Osteocyte (in vitro differentiated cells): ENCODE data around the gene PRKAA1. TPM values are rescaled to one million over a fixed set of nuclear protein-coding genes. Genes with fewer than 3 reads are reported as not detected.

Experiments used
- DNase-seq: peaks from one replicate; pipeline ENCODE4 v3.0.0; 2021; ENCODE audit warnings: mixed read lengths; ENCODE audit not compliant: unreplicated experiment; ENCODE audit errors: extremely low spot score
- H3K27ac Mint-ChIP-seq: one replicate; pipeline ENCODE4 v1.8.0; 2021; ENCODE audit warnings: mild to moderate bottlenecking, mixed read lengths; ENCODE audit not compliant: unreplicated experiment
- H3K27me3 Mint-ChIP-seq: one replicate; pipeline ENCODE4 v1.8.0; 2021; ENCODE audit warnings: mixed read lengths; ENCODE audit not compliant: unreplicated experiment
- H3K36me3 Mint-ChIP-seq: one replicate; pipeline ENCODE4 v1.8.0; 2021; ENCODE audit warnings: mixed read lengths; ENCODE audit not compliant: unreplicated experiment
- H3K4me1 Mint-ChIP-seq: one replicate; pipeline ENCODE4 v1.8.0; 2021; ENCODE audit warnings: mixed read lengths; ENCODE audit not compliant: unreplicated experiment
- H3K4me3 Mint-ChIP-seq: one replicate; pipeline ENCODE4 v1.8.0; 2021; ENCODE audit warnings: mild to moderate bottlenecking, moderate library complexity, mixed read lengths; ENCODE audit not compliant: unreplicated experiment
- H3K9me3 Mint-ChIP-seq: one replicate; pipeline ENCODE4 v1.8.0; 2021; ENCODE audit warnings: mixed read lengths; ENCODE audit not compliant: unreplicated experiment
- total RNA-seq: library from RNA; stranded (reverse); gene quantifications from 2 replicates; pipeline ENCODE4 v1.2.1, GENCODE V29; 2021
- TF ChIP-seq, protein P1 (sequence below): fragments of 200-600 bp; sonication (generic); IDR thresholded peaks from 2 replicates; pipeline ENCODE4 v1.5.0; 2021; ENCODE audit warnings: antibody characterized with exemption, mild to moderate bottlenecking, moderate library complexity

Gene PRKAA1
- total RNA-seq, 1 donor from 2014 or later: 91.1 TPM

DNA sequence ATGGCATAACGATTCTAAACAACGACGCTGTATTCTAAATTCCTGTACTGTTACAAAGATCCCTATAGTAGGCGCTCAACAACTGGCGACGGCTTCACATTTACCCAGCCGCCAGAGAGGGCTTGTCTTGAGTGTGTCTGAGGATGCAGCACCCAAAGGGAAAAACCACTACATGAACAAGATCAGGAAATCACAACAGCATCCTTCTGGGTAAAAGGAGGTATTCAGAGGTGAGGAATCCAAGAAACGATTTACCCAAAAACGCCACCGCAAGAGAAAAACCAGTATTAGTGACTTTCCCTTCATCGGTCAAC lies 43.1 kb downstream of the PRKAA1 start:
- H3K4me3 Mint-ChIP-seq: no peak overlapping the region
- peaks cover 6% of the 10 kb centered on the region for H3K9me3 Mint-ChIP-seq
- peaks cover 17% of the 10 kb centered on the region for H3K36me3 Mint-ChIP-seq
- no peak for DNase-seq
- TF ChIP-seq, protein P1, sequence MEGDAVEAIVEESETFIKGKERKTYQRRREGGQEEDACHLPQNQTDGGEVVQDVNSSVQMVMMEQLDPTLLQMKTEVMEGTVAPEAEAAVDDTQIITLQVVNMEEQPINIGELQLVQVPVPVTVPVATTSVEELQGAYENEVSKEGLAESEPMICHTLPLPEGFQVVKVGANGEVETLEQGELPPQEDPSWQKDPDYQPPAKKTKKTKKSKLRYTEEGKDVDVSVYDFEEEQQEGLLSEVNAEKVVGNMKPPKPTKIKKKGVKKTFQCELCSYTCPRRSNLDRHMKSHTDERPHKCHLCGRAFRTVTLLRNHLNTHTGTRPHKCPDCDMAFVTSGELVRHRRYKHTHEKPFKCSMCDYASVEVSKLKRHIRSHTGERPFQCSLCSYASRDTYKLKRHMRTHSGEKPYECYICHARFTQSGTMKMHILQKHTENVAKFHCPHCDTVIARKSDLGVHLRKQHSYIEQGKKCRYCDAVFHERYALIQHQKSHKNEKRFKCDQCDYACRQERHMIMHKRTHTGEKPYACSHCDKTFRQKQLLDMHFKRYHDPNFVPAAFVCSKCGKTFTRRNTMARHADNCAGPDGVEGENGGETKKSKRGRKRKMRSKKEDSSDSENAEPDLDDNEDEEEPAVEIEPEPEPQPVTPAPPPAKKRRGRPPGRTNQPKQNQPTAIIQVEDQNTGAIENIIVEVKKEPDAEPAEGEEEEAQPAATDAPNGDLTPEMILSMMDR: peak; percentile 69
- no peaks in the 10 kb centered on the region for H3K27me3 Mint-ChIP-seq
- H3K27ac Mint-ChIP-seq: no peak overlapping the region
- H3K4me1 Mint-ChIP-seq: peaks cover 3% of the 10 kb centered on the region

DNA sequence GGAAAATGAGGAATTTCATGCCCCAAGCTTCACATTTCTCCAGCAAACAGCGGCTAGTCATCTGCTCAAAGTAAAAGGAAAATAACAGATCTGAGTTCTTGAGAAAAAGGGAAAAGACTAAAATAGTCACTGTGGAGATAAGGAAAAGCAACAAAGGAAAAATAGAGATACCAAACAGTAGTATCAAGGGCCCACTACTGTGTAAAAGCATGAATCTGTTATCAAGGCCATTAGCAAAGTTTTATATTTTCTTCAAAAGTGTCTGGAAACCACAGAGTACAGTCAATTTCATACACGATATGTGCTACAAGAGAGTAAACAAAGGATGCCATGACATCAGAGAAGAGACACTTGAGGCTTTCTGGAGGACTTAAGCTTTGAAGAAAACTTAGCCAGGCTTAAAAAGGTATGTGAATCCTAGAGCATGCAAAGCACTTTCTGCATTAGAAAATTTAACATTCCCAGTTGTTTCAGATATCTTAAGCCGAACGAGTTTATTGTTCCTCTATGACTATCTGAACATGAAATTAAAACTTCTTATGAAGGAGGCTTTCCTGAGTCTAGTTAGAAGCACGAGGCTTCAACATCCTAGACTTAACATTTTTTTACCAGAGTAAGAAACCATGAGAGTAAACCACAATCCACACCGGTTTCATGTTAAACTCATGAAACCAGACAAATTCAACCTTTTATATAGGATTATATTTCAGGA lies 43.6 kb downstream of the PRKAA1 start:
- TF ChIP-seq, protein P1: no peak
- Mint-ChIP-seq H3K27ac (no peak overlapping the region), H3K4me1 (peaks cover 3% of the 10 kb centered on the region), H3K27me3 (no peaks in the 10 kb centered on the region), H3K4me3 (no peak overlapping the region), H3K9me3 (peaks cover 6% of the 10 kb centered on the region), H3K36me3 (peaks cover 17% of the 10 kb centered on the region)
- no peak for DNase-seq

DNA sequence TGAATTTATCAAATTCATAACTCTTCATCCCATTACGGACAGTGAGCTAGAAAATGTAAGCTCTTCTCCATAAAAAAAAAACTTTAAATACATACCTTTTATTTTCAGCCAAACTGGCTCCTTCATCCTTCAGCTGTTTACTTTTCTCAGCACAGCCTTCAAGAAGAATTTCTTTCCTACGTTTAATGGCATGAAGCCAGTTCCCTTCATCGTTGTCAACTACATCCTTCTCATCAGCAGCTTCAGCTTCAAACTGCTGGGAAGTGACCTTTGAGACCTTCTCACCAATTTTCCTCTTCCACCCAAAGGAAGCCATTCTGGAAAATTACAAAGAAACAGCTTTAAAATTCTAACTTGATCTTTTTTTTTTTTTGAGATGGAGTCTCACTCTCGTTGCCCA lies 51.5 kb downstream of the PRKAA1 start:
- Mint-ChIP-seq H3K36me3 (peaks cover 29% of the 10 kb centered on the region), H3K27me3 (no peaks in the 10 kb centered on the region), H3K9me3 (peaks cover 6% of the 10 kb centered on the region), H3K4me1 (peaks cover 25% of the 10 kb centered on the region), H3K4me3 (no peak overlapping the region), H3K27ac (peak overlapping the region; percentile 27)
- DNase-seq: no peak
- TF ChIP-seq, protein P1: no peak

DNA sequence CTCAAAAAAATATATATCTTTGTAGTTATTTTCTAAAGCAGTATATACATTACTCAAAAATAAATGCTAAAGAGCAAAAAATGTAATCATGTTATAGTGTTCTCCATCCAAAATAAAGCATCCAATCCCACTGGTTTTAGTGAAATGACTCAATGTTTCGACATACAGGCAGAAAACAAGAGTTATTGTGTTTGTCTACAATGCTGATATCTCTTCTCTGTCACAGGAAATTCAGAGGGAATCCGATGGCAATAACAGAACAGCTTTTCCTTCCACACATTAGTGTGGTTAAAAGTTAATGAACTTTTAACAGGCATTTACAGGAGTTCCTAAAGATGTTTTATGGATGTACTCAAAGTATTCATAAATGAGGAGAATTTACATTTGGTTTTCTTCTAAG lies 54.4 kb downstream of the PRKAA1 start:
- DNase-seq: no peak
- H3K4me1 Mint-ChIP-seq: peaks cover 23% of the 10 kb centered on the region
- H3K27me3 Mint-ChIP-seq: no peaks in the 10 kb centered on the region
- TF ChIP-seq, protein P1: no peak
- H3K27ac Mint-ChIP-seq: no peak overlapping the region
- H3K4me3 Mint-ChIP-seq: no peak overlapping the region
- H3K9me3 Mint-ChIP-seq: peaks cover 14% of the 10 kb centered on the region
- H3K36me3 Mint-ChIP-seq: peaks cover 42% of the 10 kb centered on the region

DNA sequence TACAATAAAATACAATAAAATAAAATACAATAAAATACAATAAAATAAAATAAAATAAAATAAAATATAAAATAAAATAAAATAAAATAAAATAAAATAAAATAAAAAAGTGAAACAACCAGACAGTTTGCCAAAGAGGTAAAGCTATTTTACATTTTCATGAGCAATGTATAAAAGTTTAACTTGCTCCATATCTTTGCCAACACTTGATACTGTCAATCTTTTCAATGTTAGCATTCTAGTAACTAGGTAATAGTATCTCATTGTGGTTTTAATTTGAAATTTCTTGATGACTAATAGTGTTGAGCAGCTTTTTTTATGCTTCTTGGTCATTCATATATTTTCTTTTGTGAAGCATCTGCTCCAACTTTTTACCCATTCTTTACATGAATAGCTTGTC lies 59.7 kb downstream of the PRKAA1 start:
- H3K27me3 Mint-ChIP-seq: no peaks in the 10 kb centered on the region
- peaks cover 14% of the 10 kb centered on the region for H3K9me3 Mint-ChIP-seq
- no peak overlapping the region for H3K4me3 Mint-ChIP-seq
- H3K4me1 Mint-ChIP-seq: peaks cover 17% of the 10 kb centered on the region
- TF ChIP-seq, protein P1: no peak
- H3K36me3 Mint-ChIP-seq: peaks cover 35% of the 10 kb centered on the region
- H3K27ac Mint-ChIP-seq: no peak overlapping the region
- DNase-seq: no peak
